T-helper 9 cell (primary cell): Measurements from ENCODE around the gene LRRC9.
"Not testable (repeated sequence)": the region's sequence is repeated elsewhere in the genome, so short reads cannot be mapped to it uniquely, and the experiment has no call there.

Experiments
- DNase-seq: peaks from one replicate; pipeline ENCODE4 v3.0.0-alpha.2; 2020

LRRC9 gene

GRCh38 chr14:59959668-59960067 is 39.7 kb downstream of the LRRC9 start:
- no peak for DNase-seq

- no peak for DNase-seq
Measured at GRCh38 chr14:59961518-59962062, 41.6 kb downstream of the LRRC9 start.

- DNase-seq: no peak
Measured at GRCh38 chr14:59964251-59965007, 44.5 kb downstream of the LRRC9 start.

GRCh38 chr14:59969319-59969718 is 49.4 kb downstream of the LRRC9 start:
- no peak for DNase-seq

- no peak for DNase-seq
Measured at GRCh38 chr14:59981564-59981963, 61.6 kb downstream of the LRRC9 start.

GRCh38 chr14:59983048-59983447 is 63.1 kb downstream of the LRRC9 start:
- no peak for DNase-seq

GRCh38 chr14:59986556-59987059 is 66.7 kb downstream of the LRRC9 start:
- DNase-seq: no peak

GRCh38 chr14:59997449-59997848 is 77.5 kb downstream of the LRRC9 start:
- DNase-seq: no peak

- no peak for DNase-seq
Measured at GRCh38 chr14:59997966-59998365, 78.0 kb downstream of the LRRC9 start.

- DNase-seq: no peak
Measured at GRCh38 chr14:59998564-59998963, 78.6 kb downstream of the LRRC9 start.

- DNase-seq: no peak
Measured at GRCh38 chr14:60002819-60003492, 83.0 kb downstream of the LRRC9 start.

GRCh38 chr14:60003991-60004390 is 84.0 kb downstream of the LRRC9 start:
- DNase-seq: no peak

GRCh38 chr14:60008042-60008441 is 88.1 kb downstream of the LRRC9 start:
- DNase-seq: no peak

GRCh38 chr14:60010263-60010662 is 90.3 kb downstream of the LRRC9 start:
- not testable (repeated sequence) for DNase-seq

GRCh38 chr14:60014402-60014801 is 94.5 kb downstream of the LRRC9 start:
- no peak for DNase-seq

- DNase-seq: no peak
Measured at GRCh38 chr14:60021619-60022018, 101.7 kb downstream of the LRRC9 start.

- DNase-seq: no peak
Measured at GRCh38 chr14:60025571-60025970, 105.6 kb downstream of the LRRC9 start.

- no peak for DNase-seq
Measured at GRCh38 chr14:60035177-60035576, 115.2 kb downstream of the LRRC9 start.

GRCh38 chr14:60047976-60048375 is 128.0 kb downstream of the LRRC9 start:
- not testable (repeated sequence) for DNase-seq

- no peak for DNase-seq
Measured at GRCh38 chr14:60051721-60052221, 131.8 kb downstream of the LRRC9 start.

- no peak for DNase-seq
Measured at GRCh38 chr14:60058087-60058486, 138.1 kb downstream of the LRRC9 start.

GRCh38 chr14:60061371-60061770 is 141.4 kb downstream of the LRRC9 start:
- DNase-seq: no peak

- no peak for DNase-seq
Measured at GRCh38 chr14:60064491-60065072, 144.6 kb downstream of the LRRC9 start.
